ENCODE results near the gene DALRD3.

The DALRD3 gene

DNA sequence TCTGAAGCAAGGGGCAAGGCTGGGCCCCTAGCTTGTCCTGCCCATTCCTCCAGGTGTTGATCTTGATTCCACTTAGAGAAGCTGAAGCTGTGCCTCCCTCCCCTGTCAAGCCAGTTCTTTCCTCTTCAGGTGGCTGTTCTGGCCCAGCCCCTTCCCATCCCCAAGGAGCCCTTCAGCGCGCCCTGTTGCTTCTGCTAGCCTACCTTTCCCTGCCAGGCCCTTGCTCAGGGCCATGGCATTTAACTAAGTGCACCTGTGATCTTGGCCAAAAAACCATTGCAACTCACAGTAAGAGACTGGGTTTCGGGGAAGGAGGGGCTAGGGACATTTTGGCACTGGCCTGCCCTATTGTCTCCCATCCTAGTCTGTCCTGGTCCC, 13.1 kb downstream of the DALRD3 start:
- no peak for DNase-seq

DNA sequence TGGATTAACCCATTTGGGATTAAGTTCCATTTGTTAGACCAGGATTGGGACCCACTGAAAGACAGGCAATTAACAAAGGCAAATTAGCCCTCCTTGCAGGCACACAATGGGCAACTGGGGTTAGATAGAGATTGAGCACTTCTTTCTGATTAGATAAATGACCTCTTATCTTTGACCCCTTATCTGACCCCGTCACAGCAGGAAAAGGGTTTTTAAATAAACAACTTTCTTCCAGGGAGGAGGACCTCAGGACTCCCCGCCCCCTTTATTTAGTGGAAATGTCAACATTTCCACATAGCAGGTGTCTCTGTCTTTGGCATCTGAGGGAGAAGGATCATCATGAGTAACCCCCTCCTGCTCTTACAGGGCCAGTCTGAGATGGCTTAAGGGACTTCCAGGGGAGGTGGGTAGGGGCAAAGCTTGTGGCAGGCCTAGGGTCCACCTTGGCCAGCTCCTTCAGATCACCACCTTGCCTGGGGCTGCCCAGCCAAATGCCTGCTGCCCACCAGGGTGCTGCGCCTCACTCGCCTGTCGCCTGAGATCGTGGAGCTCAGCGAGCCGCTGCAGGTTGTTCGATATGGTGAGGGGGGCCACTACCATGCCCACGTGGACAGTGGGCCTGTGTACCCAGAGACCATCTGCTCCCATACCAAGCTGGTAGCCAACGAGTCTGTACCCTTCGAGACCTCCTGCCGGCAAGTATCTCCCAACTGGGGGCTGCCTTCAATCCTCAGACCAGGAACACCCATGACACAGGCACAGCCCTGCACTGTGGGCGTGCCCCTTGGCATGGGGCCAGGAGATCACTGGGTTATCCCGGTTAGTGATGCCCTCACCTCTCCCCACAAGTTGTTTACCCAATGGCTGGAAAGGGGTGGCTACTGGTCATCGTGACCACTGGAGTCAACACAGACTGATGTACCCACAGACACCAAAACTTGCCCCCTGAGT, 13.8 kb downstream of the DALRD3 start:
- DNase-seq = peak; percentile 83

DNA sequence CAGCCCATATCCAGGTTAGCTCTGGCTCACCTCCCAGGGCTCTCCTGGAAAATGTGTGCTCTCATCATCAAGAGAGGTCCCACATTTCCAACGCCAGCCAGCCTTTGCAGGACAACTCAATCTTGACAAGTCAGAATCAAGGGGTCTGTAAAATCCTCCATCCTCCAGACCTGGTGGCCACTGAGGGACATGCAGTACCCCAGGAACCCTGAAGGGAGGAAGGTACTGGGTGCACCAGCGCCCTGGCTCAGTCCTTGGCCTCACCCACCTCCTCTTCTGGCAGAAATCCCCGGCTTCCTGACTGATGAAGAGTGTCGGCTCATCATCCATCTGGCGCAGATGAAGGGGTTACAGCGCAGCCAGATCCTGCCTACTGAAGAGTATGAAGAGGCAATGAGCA, 17.2 kb downstream of the DALRD3 start:
- DNase-seq = no peak

DNA sequence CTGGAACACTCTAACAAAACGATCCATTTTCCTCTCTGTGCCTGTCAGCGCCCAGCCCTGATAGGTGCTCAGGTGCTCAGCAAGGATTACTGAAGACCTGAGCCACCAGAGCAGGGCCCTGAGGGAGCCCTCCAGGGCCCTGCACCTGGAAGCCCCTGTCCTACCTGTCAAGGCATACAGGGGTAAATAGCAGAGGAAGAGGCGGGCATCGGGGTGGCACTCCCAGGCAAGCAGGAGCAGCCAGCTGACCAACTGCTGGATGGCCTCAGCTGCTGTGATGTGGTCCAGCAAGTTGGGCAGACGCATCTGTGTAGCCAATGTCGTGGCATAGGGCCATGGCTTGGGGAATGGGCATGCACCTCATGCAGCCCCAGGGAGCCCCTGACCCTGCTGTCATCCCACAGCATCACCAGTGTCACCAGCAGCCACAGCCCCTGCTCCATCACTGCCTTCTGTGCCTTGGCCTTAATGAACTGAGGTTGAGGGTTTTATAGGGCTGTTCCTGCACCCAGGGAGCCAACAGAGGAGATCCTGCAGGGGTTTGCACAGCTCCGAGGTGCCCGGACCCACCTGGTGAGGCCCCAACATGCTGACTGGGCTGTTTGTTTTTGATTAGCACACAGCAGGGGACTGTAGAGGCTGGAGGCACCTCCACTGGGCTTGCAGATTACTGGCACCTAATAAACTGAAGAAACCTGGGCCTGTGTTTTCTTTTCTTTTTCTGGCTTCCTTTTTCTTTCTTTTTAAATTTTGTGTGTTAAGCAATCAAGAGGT, 19.1 kb downstream of the DALRD3 start:
- no peak for DNase-seq

DNA sequence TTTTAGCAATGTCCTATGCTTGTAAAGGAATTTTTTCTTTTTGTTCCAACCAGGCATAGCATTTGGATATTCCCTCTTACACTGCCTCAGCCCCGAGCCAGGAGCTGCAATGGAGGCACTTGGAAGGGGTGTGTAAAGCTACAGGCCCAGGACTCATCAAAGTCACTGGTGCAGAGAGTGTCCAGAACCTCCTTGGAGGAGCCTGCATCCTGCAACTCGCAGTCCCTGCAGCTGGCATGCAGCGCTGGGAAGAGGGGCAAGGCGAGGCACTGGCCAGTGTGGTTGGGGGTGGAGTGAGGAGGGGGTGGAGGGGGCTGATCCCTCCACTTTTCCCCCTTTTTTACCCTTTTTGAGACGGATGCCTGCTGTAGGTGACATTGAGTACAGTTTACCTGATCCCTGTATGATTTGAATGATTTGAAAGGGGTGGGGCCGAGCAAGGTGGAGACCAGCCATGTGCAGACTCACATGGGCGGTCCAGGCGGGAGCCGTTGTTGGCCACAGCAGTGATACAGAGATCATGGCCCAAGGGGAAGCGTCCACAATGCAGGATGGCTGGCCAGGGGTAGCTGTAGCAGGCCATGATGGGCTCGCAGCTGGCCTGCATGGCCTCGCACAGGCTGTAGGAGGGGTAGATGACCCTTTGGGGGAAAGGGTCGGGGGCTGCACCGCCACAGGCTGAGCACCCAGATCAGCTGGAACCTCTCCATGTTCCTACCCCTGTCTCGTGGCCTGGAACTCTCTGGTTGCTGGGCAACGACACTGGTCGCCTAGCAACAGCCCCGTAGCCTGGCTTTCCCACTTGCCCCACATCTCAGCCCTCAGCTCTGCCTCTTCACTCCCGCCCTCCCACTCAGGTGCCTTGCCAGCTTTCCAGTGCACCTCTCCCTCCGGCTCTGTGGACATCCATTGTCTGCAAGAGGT, 20.4 kb downstream of the DALRD3 start:
- DNase-seq = no peak

DNA sequence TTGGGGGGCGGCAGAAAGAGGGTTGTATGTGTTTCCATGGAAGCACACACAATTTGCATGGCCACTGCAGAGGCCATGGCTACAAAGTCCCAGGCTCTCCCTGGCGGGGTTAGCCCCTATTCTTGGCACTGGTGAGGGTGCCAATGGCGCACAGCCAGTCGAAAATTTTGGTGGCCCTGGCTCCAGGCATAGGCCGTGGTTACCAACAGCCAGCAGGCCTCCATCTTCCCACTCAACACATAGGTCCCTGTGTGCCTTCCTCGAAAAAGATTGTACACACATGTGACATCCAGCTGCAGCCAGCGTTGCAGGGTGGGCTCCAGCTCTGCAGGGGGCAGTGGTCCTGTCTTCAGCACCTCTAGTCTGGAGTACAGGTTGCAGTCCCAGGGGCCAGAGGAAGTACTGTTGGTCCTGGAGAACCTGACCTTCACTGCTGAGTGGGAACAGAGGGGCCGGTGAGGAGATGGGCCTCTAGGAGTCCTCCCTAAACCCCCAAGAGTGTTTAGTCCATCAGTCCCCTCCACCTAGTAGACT, 21.2 kb downstream of the DALRD3 start:
- no peak for DNase-seq

DNA sequence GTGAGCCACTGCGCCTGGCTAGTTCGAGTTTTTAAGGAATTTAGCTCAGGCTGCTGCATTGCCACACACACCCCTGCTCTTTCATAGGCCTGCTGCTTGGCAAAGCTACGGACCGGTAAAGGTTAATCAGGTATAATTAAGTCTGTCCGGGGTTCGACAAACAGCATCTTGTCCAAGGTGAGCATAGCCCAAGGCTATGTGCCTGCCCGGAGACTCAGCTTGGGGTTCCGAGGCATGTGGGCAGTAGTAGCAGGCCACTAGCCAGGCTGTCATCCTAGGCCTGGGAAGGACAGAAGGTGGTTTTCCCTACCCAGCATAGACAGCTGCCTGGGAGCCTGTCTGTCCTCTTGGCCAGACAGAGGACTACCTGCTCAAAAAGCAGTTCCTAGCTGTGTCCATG, 21.7 kb downstream of the DALRD3 start:
- DNase-seq = no peak

DNA sequence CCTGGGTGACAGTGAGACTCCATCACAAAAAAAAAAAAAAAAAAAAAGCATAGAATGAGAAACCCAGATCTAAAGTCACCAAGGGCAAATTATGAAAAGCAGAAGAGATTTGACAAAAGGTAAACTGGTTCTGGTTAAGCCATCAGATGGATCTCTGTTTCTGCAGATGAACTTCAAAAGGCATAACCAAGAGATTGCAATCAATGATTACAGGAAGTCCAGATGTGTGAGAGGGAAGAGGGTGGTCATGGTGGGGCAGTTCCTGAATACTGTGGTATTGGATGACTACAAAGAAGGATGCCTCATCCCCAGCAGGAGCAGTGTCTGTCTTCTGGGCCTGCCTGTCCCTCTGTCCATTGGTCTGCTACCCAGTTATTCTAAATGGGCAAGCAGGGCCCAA, 24.5 kb downstream of the DALRD3 start:
- no peak for DNase-seq

DNA sequence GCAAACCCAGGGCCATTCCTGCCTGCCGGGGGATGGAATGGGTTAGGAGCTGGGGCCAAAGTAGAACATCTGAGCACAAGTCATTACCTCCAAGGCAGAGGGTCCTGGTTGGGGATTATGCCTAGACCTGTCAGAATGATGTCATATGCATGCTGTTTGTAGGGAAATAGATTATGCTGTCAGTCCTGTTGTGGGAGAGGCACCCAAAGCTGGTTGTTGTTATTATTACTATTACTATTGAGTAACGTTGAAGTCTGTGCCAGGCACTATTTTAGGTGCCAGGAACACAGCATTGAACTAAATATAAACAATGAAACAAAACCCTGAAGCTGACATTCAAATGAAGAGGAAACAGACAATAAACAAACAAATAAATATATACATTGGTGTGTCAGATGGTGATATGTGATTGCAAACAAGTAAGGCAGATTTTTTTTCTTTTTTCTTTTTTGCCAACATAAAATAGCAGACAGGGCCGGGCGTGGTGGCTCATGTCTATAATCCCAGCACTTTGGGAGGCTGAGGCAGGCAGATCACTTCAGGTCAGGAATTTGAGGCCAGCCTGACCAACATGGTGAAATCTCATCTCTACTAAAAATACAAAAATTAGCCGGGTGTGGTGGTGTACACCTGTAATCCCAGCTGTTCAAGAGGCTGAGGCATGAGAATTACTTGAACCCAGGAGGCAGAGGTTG, 26.4 kb downstream of the DALRD3 start:
- DNase-seq = no peak

DNA sequence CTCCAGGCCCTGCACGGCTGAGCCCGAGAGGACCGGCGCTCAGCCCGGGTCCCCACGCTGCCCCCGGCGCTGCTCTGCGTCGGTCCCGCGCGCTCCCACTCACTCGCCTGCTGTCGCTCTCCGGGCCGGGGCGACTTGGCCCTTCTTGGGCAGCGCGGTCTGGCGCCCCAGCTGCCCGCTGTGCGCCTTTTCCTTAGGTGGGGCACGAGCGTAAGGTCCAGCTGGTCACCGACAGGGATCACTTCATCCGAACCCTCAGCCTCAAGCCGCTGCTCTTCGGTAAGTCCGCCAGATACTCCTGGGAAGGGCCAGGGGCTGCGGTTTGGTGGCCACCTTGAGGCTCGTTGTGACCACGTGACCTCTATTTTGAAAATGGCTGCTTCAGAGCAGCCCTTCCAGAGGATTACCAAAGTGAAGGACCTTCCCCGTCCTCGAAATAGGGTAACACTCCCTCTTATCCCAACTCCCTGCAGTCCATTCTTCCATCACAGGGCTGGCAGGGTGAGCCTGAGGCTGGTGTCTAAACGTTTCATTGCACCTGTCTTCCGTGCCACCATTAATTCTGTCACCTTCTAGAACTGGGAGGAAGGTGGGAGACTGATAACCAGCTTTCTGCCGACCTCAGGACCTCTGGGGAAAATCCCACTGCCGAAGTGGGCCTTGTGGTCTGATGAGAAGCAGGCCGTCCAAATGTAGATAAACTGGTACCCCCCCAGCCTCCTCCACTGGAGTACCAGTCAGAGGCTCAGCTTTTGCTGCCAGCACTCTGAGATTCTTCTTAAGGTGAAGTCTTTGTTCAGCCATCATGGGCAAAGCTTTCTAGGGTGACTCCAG, 27.5 kb downstream of the DALRD3 start:
- peak; percentile 74 for DNase-seq

DNA sequence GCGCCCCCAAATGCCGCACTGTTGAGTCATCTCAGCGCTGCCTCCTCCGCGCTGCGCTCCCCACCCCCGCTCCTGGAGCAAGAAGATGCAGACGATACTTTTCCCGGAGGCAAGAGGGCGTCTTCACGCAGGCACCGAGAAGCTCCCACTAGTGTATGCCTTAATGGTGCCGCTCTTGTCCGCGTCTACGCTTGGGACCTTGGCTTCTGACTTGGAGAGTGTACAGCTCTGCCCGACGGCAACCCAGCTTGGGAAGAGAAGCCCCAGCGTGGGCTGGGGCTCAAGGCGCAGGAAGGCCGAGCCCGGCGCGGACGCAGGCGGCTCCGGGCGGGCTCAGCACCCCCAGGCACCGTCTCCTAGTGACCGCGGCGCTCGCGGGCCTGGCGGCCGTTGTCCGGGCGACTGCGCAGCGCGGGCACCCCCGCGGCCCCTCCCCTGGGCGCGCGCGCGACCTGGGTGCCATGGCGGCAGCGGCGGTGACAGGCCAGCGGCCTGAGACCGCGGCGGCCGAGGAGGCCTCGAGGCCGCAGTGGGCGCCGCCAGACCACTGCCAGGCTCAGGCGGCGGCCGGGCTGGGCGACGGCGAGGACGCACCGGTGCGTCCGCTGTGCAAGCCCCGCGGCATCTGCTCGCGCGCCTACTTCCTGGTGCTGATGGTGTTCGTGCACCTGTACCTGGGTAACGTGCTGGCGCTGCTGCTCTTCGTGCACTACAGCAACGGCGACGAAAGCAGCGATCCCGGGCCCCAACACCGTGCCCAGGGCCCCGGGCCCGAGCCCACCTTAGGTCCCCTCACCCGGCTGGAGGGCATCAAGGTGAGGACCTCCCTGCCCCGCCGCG, 28.4 kb downstream of the DALRD3 start, which contains the start of gene P4HTM:
Gene P4HTM (plus strand): TSS at position 446 of the 840 bp plus-strand sequence. CDS start 16 bp downstream, at position 462.
- peak; percentile 92 for DNase-seq

DNA sequence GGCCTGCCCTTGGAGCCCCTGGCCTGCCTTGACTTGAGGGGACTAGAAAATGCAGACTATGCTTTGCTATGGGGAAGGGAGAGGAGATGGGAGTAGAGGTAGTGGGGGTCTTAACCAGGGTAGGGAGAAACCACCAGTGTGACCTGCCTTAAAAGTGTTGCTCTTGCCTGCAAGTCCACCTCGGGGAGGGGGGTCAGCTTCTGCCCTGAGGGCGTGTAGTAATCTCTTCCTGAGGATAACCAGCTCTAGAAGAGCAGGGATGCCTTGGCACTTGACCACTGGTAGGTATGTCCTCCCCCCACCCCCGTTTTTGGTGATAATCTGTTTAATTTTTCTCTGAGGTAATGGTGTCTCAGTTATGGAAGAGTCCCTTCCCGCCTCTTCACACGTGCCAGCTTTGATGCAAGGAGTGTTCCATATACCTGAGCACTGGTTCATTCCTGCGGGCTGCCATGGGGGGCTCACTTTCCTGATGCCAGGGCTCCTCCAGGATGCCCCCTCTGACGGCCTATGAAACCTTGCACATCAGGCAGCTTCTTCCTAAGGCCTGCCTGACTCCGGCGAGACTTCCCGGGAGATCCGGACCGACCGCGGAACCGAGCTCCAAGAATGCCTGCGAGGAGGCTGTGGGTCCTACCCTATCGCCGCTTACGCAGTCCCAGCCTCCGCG, 29.1 kb downstream of the DALRD3 start:
- peak; percentile 41 for DNase-seq

DNA sequence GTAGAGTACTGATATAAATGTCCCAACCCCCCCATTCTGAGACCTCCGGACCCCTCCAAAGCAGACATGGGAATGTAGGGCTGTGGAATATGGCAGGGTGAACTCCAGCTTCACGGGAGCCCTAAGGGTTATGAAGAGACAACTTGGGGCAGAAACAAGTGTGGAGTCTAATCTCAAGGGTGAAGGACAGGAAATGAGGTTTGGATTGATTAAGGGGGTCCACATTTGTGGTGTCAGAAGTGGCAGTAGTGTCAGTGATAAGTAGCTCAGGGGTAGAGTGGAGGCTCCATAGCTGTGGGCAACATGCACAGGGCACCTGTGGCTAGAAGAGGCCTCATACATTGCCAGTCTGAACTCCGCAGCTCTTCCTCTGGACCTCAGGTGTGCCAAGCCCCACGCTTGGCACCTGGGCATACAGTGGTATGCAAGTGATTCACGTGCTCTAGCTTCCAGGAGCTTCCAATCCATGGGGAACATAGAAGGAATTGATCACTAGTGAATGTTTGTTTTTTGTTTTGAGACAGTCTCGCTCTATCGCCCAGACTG, 32.5 kb downstream of the DALRD3 start:
- DNase-seq = no peak

DNA sequence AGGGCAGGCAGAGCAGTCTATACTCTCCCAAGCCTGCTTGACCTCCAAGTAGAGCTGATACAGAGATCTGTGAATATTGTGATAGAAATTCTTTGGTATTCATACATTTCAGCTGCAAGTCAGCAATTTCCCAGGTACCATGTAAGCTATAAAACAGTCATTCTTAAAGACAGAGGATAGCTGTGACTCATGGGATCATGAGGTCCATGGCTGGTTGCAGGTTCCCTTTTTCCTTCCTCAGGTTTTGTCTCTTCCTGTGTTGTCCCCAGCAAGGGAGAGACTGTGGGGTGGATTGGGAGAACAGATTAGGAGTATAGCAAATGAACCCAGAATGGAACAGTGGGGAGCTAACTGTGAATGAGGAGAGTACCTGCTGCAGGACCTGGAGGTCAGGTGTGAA, 33.7 kb downstream of the DALRD3 start:
- no peak for DNase-seq

DNA sequence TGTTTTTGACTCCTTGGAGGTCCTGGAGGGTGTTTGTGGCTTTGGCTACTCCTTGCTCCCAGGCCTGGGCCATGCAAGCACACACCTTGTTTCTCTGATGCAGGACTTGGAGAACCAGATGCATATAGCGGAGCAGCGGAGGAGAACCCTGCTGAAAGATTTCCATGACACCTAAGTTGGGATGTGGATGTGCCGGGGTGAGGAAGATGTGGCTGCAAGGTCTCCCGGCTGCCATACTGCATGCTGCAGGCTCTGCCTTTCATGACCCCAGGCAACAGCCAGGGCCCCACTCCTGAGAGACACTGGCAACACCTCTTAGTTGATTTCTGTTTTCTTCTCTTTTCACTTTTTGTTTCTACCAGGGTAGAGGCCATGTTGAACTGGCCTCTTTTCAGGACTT, 35.3 kb downstream of the DALRD3 start:
- DNase-seq = no peak

DNA sequence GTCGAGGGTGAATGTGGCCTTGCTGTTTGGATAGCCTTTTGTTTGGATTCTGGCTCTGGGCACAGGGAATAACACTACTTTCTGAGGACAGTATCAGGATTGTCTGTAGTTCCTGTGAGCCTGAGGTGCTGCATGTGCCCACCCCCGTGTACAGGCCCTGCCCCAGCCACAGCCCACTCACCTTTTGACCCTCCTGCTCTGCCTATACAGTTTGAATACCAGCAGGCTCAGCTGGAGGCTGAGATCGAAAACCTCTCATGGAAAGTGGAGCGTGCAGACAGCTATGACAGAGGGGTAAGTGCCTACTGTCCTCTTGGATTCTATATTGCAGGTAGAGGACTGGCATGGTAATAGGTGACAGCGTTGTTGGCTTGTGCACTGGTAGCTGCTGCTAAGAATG, 35.7 kb downstream of the DALRD3 start:
- no peak for DNase-seq

DNA sequence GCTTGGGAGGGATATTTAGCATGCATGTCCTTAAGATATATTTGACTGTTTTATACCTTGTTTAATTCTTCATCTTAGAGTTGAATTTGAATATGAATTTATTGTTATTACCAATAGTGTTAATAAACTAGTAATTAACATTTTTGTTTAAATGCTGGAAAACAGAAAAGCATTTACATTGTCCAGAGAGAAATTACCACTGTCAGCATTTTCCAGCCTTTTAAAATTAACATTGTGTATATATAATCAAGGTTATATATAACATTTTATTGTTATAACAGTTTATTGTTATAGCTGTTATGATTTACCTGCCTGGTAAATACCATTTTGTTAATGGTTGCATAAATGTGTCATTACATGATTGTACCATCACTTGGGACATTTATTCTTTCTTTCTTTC, 36.4 kb downstream of the DALRD3 start:
- DNase-seq = no peak

DNA sequence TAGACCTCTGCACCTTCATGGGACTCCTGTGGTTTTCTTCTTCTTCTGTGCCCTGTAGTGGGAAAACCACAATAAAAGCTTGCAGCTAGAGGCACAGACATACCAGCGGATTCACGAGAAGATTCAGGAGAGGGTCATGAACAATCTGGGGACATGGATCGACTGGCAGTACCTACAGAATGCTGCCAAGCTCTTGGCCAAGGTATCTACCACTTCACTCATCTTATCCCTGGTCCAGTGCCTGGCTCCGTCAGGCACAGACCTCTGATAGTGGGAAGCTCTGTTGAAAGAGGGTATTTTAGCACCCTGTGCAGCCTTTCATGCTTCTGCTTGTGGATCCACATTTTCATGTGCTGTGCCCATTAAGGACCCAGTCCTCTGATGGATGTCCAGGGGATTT, 38.1 kb downstream of the DALRD3 start:
- DNase-seq = no peak

DNA sequence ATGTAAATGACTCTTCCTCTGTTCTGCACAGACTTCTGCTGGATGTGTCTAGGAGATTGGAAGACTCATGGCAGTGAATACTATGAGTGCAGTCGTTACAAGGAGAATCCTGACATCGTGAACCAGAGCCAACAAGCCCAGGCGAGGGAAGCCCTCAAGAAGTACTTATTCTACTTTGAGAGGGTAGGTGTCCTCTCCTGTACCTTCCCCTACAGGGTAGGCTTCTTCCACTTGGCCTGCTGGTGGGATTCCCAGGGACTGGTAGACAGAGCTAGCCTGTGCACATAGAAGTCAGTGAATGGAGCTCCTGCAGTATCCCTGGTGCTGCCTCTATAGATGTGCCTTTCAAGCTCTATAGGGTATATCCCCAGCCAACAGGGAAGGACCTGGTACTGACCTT, 38.9 kb downstream of the DALRD3 start:
- DNase-seq = no peak
